A549 (cell line): Measurements from ENCODE around the gene LAMB1. TPM values are rescaled to one million over a fixed set of nuclear protein-coding genes. Genes with fewer than 3 reads are reported as not detected.

Experiments
- ATAC-seq, 2 experiments: fragments of 200-7000 bp in 1 of 2; fragments of >200 bp in 1 of 2; cut with Nextera tagmentation in 1 of 2; cut with Tn5 transposase in 1 of 2; 3 replicates each; pipeline versions ENCODE4 v1.8.0 to v1.9.1; 2018 to 2020; ENCODE audit warnings: mild to moderate bottlenecking in 1 of 2, moderate library complexity in 1 of 2
- CTCF ChIA-PET: fragments of 300-600 bp; sonication (Branson Sonifier 250); formaldehyde crosslinking; extraction: SDS; loops from one replicate; lab custom pipeline; 2021; ENCODE audit warnings: antibody characterized with exemption, inconsistent platforms; lab: Yijun Ruan, JAX
- POLR2A ChIA-PET: fragments of 350-600 bp; formaldehyde crosslinking; extraction: SDS; loops from one replicate; lab custom pipeline; 2021; ENCODE audit warnings: antibody characterized with exemption, inconsistent platforms; lab: Yijun Ruan, JAX
- DNase-seq, 2 experiments: peaks; one replicate each; pipeline versions ENCODE4 v3.0.0 to v3.0.0-alpha.2; 2011 to 2016; ENCODE audit warnings: low read depth in 1 of 2, low spot score in 1 of 2
- FAIRE-seq: peaks from 2 replicates; lab custom pipeline; 2011; peaks lifted over from hg19 to GRCh38; lab: Jason Lieb, UNC
- H3K27ac ChIP-seq, 2 experiments: fragments of >200 bp; sonication (Bioruptor Twin); formaldehyde crosslinking; 3 replicates each; pipeline ENCODE4 v1.5.1; 2016 to 2017
- H3K4me1 ChIP-seq: fragments of >200 bp; sonication (Bioruptor Twin); formaldehyde crosslinking; 3 replicates; pipeline ENCODE4 v1.6.1; 2016
- H3K4me2 ChIP-seq: fragments of >200 bp; sonication (Bioruptor Twin); formaldehyde crosslinking; 3 replicates; pipeline ENCODE4 v1.6.1; 2016
- H3K4me3 ChIP-seq: fragments of >200 bp; sonication (Bioruptor Twin); formaldehyde crosslinking; 3 replicates; pipeline ENCODE4 v1.5.1; 2016
- H3K9me3 ChIP-seq: fragments of >200 bp; sonication (Bioruptor Twin); formaldehyde crosslinking; 3 replicates; pipeline ENCODE4 v1.6.1; 2016
- BCL3 ChIP-seq: fragments of >200 bp; sonication (Bioruptor Twin); formaldehyde crosslinking; IDR thresholded peaks from 3 replicates; pipeline ENCODE4 v1.6.1; 2016
- BHLHE40 ChIP-seq: IDR thresholded peaks from 2 replicates; pipeline ENCODE4 v1.6.1; 2012; ENCODE audit warnings: low read depth, low read length, inconsistent platforms
- E2F6 ChIP-seq: IDR thresholded peaks from 2 replicates; pipeline ENCODE4 v1.6.1; 2012; ENCODE audit warnings: low read depth, borderline replicate concordance
- EHF ChIP-seq: fragments of 250-450 bp; sonication (Bioruptor Pico); IDR thresholded peaks from 2 replicates; pipeline ENCODE4 v1.5.0; 2020; ENCODE audit warnings: mild to moderate bottlenecking
- ESRRA ChIP-seq: fragments of 150-350 bp; IDR thresholded peaks from 2 replicates; pipeline ENCODE4 v1.6.1; 2014; ENCODE audit warnings: mild to moderate bottlenecking, low read length, borderline replicate concordance
- FOSB ChIP-seq: fragments of 250-450 bp; sonication (Bioruptor Pico); IDR thresholded peaks from 2 replicates; pipeline ENCODE4 v1.5.0; 2020; ENCODE audit warnings: mild to moderate bottlenecking, moderate library complexity
- FOXS1 ChIP-seq: fragments of 250-450 bp; sonication (Bioruptor Pico); IDR thresholded peaks from 2 replicates; pipeline ENCODE4 v1.5.0; 2020; ENCODE audit warnings: mild to moderate bottlenecking, moderate library complexity
- GATA3 ChIP-seq: IDR thresholded peaks from 2 replicates; pipeline ENCODE4 v1.6.1; 2012; ENCODE audit warnings: borderline replicate concordance
- HDAC2 ChIP-seq: fragments of 200-600 bp; sonication (generic); IDR thresholded peaks from 2 replicates; pipeline ENCODE4 v1.6.1; 2016
- HOXB13 ChIP-seq: fragments of 250-450 bp; sonication (Bioruptor Pico); IDR thresholded peaks from 2 replicates; pipeline ENCODE4 v1.5.0; 2020; ENCODE audit warnings: low read depth, mild to moderate bottlenecking, moderate library complexity
- JUNB ChIP-seq: fragments of >200 bp; sonication (Bioruptor Twin); formaldehyde crosslinking; IDR thresholded peaks from 2 replicates; pipeline ENCODE4 v1.6.1; 2016
- MAFK ChIP-seq: fragments of 450-650 bp; IDR thresholded peaks from 2 replicates; pipeline ENCODE4 v1.6.1; 2014; ENCODE audit not compliant: partially characterized antibody
- POLR2A ChIP-seq: IDR thresholded peaks from 2 replicates; pipeline ENCODE4 v1.6.1; 2012; ENCODE audit warnings: mild to moderate bottlenecking, low read length
- RAD21 ChIP-seq, 2 experiments: fragments of >200 bp in 1 of 2; sonication (Bioruptor Twin) in 1 of 2; formaldehyde crosslinking in 1 of 2; IDR thresholded peaks in 1 of 2; conservative IDR thresholded peaks in 1 of 2; 2 replicates in 1 of 2; 3 replicates in 1 of 2; pipeline ENCODE4 v1.6.1; 2012 to 2018; ENCODE audit warnings: inconsistent platforms in 1 of 2
- RARB ChIP-seq: fragments of 250-450 bp; sonication (Bioruptor Pico); IDR thresholded peaks from 2 replicates; pipeline ENCODE4 v1.8.0; 2021; ENCODE audit warnings: mild to moderate bottlenecking, moderate library complexity
- RCOR1 ChIP-seq: fragments of 150-350 bp; IDR thresholded peaks from 2 replicates; pipeline ENCODE4 v1.6.1; 2014; ENCODE audit warnings: antibody characterized with exemption, low read length, low read depth
- SREBF2 ChIP-seq: fragments of 450-650 bp; IDR thresholded peaks from 2 replicates; pipeline ENCODE4 v1.6.1; 2014; ENCODE audit warnings: mild to moderate bottlenecking, moderate library complexity
- TFCP2L1 ChIP-seq: fragments of 250-450 bp; sonication (Bioruptor Pico); IDR thresholded peaks from 2 replicates; pipeline ENCODE4 v1.5.0; 2021; ENCODE audit warnings: mild to moderate bottlenecking
- ZC3H11A ChIP-seq: fragments of 450-650 bp; IDR thresholded peaks from 2 replicates; pipeline ENCODE4 v1.6.1; 2014; ENCODE audit warnings: antibody characterized with exemption, mild to moderate bottlenecking
- ZSCAN20 ChIP-seq: fragments of 250-450 bp; sonication (Bioruptor Pico); IDR thresholded peaks from 2 replicates; pipeline ENCODE4 v1.8.0; 2022; ENCODE audit warnings: mild to moderate bottlenecking, moderate library complexity
- WGBS: methylation state at CpG from one replicate; pipeline ENCODE4 v1.1.6; 2017; ENCODE audit errors: missing lambda C conversion rate; 5-methylcytosine and 5-hydroxymethylcytosine counted together
- polyA plus RNA-seq, 4 experiments: library from polyadenylated mRNA; depleted of rRNA in 3 of 4; stranded (reverse); fragments of >200 nt; fragmentation: RNase III in 1 of 4; extraction: RNeasy Plus Mini Kit Qiagen cat#74134 plus additional on column Dnase treatment in 1 of 4; gene quantifications; 2 replicates in 3 of 4; 3 replicates in 1 of 4; pipeline ENCODE4 v1.2.3, GENCODE V29; 2011 to 2017
- TF ChIP-seq, protein P1 (sequence below): fragments of 150-350 bp; IDR thresholded peaks from 2 replicates; pipeline ENCODE4 v1.6.1; 2014; ENCODE audit warnings: low read depth, mild to moderate bottlenecking, low read length
- TF ChIP-seq, protein P2 (sequence below): fragments of 200-600 bp; sonication (generic); IDR thresholded peaks from 2 replicates; pipeline ENCODE4 v1.6.1; 2016; ENCODE audit warnings: antibody characterized with exemption, mild to moderate bottlenecking, moderate library complexity

LAMB1 gene
- polyA plus RNA-seq, 2 of the 4 experiments (the other 2 are of a cell fraction) = 142 to 162 TPM

DNA sequence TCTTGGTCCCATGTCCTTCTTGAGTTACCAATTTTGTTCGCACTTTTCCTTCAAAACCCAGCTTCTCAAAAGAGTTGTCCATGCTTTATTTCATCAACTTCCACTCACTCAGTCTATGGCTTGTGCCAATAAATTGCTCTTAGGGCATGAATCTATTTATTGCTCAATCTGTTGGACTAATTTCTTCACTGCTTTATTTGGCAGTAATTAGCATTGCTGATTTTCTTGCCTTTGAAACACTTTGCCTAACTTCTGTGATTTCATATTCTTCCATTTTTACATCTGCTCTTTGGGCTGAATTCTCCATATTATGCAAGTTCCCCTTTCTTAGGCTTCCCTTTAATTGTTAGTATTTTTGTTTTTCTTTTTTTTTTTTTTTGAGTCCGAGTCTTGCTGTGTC lies 95.2 kb downstream of the LAMB1 start:
- 94% methylated on average over 2 of the region's 2 CpGs for WGBS
- Histone ChIP-seq H3K4me1 (no peaks in the 10 kb centered on the region), H3K4me2 (no peak overlapping the region), H3K27ac (no peak overlapping the region), H3K9me3 (no peaks in the 10 kb centered on the region), H3K4me3 (no peak overlapping the region)
- no peak for TF ChIP-seq TFCP2L1 (CRISPR knock-in tag)
- TF ChIP-seq RAD21 (conservative IDR thresholded peaks at IDR 0.05 in 1 of 2, IDR thresholded peaks at IDR 0.05 in 1 of 2) = no peak
- no peak for TF ChIP-seq JUNB
- TF ChIP-seq ESRRA = no peak
- no peak for TF ChIP-seq HDAC2
- no peak for TF ChIP-seq BCL3
- TF ChIP-seq RCOR1 = no peak
- no peak for TF ChIP-seq GATA3
- TF ChIP-seq POLR2A = no peak
- no peak for TF ChIP-seq FOSB (CRISPR knock-in tag)
- no peak for TF ChIP-seq EHF (CRISPR knock-in tag)
- TF ChIP-seq SREBF2 = no peak
- ChIA-PET POLR2A (no interaction called here), CTCF (interaction anchor here (0.7 kb wide), 1 partner anchor 155 kb away, joined by 3 read pairs; no protein-coding TSS in a partner anchor)
- FAIRE-seq (no peak), ATAC-seq (no peak), DNase-seq (no peak)

GRCh38 chr7:107902381-107902780 lies 100.6 kb downstream of the LAMB1 start:
- ChIA-PET POLR2A (no interaction called here), CTCF (no interaction called here)
- no peak for ATAC-seq
- Histone ChIP-seq H3K4me1 (peaks cover 17% of the 10 kb centered on the region; the same call in 2 of the 3 replicates), H3K27ac (no peak overlapping the region), H3K4me3 (no peak overlapping the region), H3K4me2 (no peak overlapping the region), H3K9me3 (no peaks in the 10 kb centered on the region)
- peak; percentile 18 for FAIRE-seq
- TF ChIP-seq, protein P1, sequence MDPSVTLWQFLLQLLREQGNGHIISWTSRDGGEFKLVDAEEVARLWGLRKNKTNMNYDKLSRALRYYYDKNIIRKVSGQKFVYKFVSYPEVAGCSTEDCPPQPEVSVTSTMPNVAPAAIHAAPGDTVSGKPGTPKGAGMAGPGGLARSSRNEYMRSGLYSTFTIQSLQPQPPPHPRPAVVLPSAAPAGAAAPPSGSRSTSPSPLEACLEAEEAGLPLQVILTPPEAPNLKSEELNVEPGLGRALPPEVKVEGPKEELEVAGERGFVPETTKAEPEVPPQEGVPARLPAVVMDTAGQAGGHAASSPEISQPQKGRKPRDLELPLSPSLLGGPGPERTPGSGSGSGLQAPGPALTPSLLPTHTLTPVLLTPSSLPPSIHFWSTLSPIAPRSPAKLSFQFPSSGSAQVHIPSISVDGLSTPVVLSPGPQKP = no peak
- TF ChIP-seq GATA3 = no peak
- no peak for TF ChIP-seq E2F6
- TF ChIP-seq, protein P2, sequence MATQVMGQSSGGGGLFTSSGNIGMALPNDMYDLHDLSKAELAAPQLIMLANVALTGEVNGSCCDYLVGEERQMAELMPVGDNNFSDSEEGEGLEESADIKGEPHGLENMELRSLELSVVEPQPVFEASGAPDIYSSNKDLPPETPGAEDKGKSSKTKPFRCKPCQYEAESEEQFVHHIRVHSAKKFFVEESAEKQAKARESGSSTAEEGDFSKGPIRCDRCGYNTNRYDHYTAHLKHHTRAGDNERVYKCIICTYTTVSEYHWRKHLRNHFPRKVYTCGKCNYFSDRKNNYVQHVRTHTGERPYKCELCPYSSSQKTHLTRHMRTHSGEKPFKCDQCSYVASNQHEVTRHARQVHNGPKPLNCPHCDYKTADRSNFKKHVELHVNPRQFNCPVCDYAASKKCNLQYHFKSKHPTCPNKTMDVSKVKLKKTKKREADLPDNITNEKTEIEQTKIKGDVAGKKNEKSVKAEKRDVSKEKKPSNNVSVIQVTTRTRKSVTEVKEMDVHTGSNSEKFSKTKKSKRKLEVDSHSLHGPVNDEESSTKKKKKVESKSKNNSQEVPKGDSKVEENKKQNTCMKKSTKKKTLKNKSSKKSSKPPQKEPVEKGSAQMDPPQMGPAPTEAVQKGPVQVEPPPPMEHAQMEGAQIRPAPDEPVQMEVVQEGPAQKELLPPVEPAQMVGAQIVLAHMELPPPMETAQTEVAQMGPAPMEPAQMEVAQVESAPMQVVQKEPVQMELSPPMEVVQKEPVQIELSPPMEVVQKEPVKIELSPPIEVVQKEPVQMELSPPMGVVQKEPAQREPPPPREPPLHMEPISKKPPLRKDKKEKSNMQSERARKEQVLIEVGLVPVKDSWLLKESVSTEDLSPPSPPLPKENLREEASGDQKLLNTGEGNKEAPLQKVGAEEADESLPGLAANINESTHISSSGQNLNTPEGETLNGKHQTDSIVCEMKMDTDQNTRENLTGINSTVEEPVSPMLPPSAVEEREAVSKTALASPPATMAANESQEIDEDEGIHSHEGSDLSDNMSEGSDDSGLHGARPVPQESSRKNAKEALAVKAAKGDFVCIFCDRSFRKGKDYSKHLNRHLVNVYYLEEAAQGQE = no peak
- TF ChIP-seq EHF (CRISPR knock-in tag) = no peak
- no peak for TF ChIP-seq HOXB13 (CRISPR knock-in tag)
- TF ChIP-seq MAFK = no peak
- no peak for TF ChIP-seq FOXS1 (CRISPR knock-in tag)
- no peak for TF ChIP-seq ZC3H11A
- TF ChIP-seq RCOR1 = no peak
- no peak for TF ChIP-seq TFCP2L1 (CRISPR knock-in tag)
- no peak for TF ChIP-seq BHLHE40
- TF ChIP-seq ZSCAN20 (CRISPR knock-in tag) = no peak
- TF ChIP-seq RARB = no peak
- no peak for DNase-seq
